A549 (cell line): ENCODE measurements around the gene LRRC14B.

Experiments
- CTCF ChIP-seq: fragments of >200 bp; sonication (Bioruptor Twin); formaldehyde crosslinking; IDR thresholded peaks from 3 replicates; pipeline ENCODE4 v1.5.1; 2016
- EP300 ChIP-seq, 2 experiments: fragments of >200 bp; sonication (Bioruptor Twin); formaldehyde crosslinking; IDR thresholded peaks; 2 replicates in 1 of 2; 3 replicates in 1 of 2; pipeline ENCODE4 v1.6.1; 2016 to 2017

GRCh38 chr5:157801-158200 is 33.5 kb upstream of the LRRC14B start:
- TF ChIP-seq CTCF (no peak), EP300 (IDR thresholded peaks at IDR 0.05) (no peak)
